ENCODE measurements around the gene CNEP1R1. TPM values are rescaled to one million over a fixed set of nuclear protein-coding genes. Genes with fewer than 3 reads are reported as not detected.

Gene CNEP1R1
- total and polyA plus RNA-seq, 2 of the 8 experiments (the other 6 are each of a cell fraction or from before 2014, with no cell fraction given): 10.6 to 13.6 TPM

DNA sequence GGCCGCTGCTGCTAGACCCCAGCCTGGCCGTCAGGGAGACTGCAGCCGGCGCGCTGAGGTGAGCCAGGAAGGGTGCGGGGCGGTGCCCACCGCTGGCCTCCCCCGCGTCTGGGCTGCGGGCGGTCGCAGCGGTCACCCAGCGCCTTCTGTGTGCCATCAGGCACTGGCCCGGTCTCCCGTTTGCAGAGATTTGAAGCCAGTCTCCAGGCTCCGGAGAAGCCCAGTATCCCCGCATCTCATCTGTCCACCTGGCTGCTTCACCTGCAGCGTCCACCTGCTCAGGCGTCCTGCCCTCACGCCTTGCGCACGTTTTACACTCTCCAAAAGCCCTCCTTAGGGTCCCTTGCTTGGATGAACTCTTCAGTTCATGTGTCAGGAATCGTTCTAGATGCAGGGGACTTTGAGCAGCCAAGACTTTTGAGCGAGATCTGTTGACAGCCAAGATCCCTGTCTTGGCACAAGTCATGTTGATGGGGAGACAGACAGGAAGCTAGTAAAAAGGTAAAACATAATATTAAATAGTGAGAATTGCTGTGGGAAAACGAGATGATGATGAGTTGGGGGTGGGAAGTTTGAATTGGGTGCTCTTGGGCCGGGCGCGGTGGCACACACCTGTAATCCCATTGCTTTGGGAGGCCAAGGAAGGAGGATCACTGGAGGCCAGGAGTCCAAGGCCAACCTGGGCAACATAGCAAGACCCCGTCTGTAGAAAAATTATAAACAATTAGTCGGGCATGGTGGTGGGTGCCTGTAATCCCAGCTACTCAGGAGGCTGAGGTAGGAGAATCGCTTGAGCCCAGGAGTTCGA is 41.7 kb downstream of the CNEP1R1 start (continued):
- TF ChIP-seq CHD7 (IDR thresholded peaks at IDR 0.05; ENCODE audit: insufficient replicate concordance, low read length): no peak
- no peak for TF ChIP-seq SP4 (IDR thresholded peaks at IDR 0.05; ENCODE audit: low read length)
- no peak for TF ChIP-seq ATF2 (IDR thresholded peaks at IDR 0.05; ENCODE audit: low read length)
- TF ChIP-seq RXRA (IDR thresholded peaks at IDR 0.05; ENCODE audit: insufficient read depth, low read depth, low read length): no peak
- TF ChIP-seq KDM5A (IDR thresholded peaks at IDR 0.05; ENCODE audit: low read length): no peak
- no peak for TF ChIP-seq NANOG (IDR thresholded peaks at IDR 0.05; ENCODE audit: insufficient read depth, low read depth, low read length, poor library complexity, severe bottlenecking)
- no peak for TF ChIP-seq ZNF274 (IDR thresholded peaks at IDR 0.05; ENCODE audit: borderline replicate concordance, extremely low read depth, low read length)
- TF ChIP-seq SAP30 (IDR thresholded peaks at IDR 0.05; ENCODE audit: insufficient read depth, insufficient replicate concordance, low read length): no peak
